ENCODE data around the gene CC2D1B.

The CC2D1B gene

DNA sequence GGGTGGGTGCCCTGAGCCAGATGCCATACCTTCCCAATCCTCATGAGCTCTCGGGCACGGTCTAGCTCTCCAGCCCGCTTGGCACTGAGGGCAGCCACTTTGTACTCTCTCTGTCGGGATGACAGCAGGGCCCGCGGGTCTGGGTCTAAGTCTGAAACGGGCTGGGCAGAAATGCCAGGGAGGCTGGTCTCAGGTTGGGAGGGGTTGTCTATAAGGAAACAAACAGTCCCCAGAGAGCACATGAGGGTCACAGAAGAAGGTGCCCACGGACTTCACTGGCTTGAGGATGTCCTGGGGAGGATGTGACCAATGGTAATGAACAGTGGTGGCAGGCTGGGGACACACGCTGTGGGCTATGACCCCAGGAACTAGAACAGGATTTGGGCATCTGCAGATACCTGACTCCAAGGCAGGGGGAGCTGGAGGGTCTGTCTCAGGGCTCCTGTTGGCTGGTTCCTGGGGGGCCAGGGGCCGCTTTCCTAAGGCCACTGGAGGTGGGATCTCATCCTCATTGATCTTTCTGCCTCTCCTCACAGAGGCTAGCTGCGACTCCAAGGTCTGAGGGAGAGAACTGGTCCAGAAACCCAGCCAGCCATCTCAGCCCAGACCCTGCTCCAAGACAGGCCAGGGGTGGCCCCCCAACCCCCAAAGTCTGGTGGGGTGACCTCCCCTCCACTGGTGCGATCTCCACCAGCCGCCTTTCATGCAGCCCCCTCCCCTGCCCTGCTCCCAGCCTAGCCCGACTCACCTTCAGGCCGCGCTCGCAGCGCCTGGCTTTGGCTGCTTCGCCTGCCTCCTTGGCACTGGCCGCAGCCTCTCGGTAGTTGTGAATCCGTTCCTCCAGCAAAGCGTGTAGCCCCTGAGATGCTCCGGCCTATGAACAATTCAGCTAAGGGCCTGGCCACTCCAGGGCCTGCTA lies 6.1 kb downstream of the CC2D1B start:
- no peak for DNase-seq

DNA sequence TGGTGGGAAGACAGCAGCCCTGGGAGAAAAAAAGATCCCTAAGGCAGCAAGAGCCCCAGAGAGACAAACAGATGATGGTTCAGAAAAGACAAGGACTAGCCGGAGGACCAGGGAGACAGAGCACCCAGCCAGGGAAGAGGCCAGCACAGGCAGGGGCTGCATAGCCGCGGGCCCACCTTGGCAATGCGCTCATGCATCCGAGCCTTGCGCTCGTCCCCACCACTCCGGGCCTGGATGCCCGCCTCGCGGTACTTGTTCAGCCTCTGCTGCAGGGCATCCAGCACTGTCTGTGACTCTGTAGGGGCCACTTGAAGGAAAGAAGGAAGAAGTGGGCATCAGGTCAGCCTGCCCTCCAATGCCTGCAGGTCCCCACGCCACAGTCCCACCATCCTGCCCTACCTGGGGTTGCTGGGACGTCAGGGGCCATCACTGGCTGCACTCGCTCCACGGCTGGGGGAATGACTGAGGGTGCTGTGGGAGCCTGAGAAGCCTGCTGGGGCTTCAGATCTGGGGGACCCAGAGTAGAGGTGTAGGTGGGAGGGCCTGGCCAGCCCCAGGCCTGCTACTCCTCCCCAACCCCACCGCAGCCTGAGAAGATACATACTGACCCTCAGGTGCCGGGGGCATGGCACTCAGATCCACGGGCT lies 7.0 kb downstream of the CC2D1B start:
- no peak for DNase-seq

DNA sequence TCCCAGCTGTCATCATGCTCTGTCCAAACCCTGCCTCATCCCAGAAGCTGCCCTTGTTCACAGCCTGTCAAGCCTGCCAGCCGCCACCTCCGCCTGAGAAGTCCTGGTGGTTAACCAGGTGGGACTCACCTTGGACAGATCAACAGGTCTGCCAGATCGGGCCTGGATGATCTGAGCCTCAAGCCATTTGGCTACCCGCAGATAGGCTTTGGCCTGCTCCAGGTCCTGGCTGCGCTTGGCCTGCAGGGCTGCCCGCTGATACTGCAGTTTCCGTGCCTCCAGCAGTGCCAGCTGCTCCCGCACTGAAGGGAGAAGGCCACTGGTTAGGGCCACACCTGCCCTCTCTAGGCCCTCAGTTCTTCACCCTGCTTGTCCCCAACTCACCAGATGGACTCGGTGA lies 8.6 kb downstream of the CC2D1B start:
- no peak for DNase-seq

- DNase-seq: no peak
Observed at GRCh38 chr1:52356818-52357355, 9.1 kb downstream of the CC2D1B start.

DNA sequence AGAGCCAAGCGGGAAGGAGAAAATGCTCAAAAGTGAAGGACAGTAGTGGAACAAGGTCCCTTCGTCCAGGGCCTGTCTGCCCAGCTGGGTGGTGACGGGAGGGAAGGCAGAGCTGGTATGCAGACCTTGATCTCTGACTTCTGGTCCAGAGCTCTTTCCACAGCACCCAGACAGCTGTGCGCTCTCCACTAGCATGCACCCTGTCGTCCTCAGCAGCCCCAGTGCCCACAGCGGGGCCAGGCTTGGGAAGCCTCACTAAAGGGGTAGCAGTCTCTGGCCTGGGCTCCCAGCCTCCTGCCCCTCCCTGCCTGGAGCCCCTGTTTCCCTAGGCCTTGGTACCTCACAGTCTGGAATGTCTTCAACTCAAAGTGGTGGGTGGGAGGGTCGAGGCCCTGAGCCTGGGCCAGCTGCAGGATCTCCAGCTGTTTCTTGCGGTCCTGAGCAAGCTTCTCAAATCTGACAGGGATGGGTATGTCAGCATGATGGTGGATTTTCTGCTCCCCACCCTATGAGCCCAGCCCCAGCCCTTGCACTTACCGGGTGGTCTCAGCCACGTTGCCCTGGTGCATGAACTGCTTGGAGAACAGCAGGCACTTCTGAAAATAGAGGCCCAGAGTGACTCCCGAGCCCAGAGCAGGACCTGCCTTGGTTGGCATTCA lies 10.0 kb downstream of the CC2D1B start:
- DNase-seq: no peak

DNA sequence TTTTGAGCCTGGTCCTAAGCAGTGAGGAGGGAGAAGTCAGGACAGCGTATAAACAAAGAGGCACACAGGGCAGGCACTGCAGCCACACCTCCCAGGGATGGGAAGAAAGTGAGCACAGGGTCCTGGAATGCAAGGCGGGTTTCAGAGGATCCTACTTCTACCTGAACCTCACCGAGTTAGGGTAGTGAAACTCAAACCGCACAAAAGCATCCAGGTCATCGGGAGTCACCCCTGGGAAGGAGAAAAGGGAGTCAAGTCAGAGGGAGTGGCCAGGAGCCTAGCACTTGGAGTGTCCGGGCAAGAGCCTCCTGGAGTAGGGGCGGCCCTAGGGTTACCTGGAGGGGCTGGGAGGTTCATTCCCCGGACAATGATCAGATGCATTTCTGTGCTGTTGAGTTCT lies 10.6 kb downstream of the CC2D1B start:
- no peak for DNase-seq

GRCh38 chr1:52352690-52353089 lies 13.3 kb downstream of the CC2D1B start:
- DNase-seq: no peak

- no peak for DNase-seq
Observed at GRCh38 chr1:52348704-52349300, 17.2 kb downstream of the CC2D1B start.

- DNase-seq: no peak
Observed at GRCh38 chr1:52346653-52347052, 19.4 kb downstream of the CC2D1B start.

GRCh38 chr1:52345252-52345651 lies 20.8 kb downstream of the CC2D1B start:
- no peak for DNase-seq

- DNase-seq: no peak
Observed at GRCh38 chr1:52343979-52344378, 22.0 kb downstream of the CC2D1B start.

GRCh38 chr1:52341655-52342260 lies 24.2 kb downstream of the CC2D1B start:
- DNase-seq: no peak

GRCh38 chr1:52337439-52337838 lies 28.6 kb downstream of the CC2D1B start:
- no peak for DNase-seq

DNA sequence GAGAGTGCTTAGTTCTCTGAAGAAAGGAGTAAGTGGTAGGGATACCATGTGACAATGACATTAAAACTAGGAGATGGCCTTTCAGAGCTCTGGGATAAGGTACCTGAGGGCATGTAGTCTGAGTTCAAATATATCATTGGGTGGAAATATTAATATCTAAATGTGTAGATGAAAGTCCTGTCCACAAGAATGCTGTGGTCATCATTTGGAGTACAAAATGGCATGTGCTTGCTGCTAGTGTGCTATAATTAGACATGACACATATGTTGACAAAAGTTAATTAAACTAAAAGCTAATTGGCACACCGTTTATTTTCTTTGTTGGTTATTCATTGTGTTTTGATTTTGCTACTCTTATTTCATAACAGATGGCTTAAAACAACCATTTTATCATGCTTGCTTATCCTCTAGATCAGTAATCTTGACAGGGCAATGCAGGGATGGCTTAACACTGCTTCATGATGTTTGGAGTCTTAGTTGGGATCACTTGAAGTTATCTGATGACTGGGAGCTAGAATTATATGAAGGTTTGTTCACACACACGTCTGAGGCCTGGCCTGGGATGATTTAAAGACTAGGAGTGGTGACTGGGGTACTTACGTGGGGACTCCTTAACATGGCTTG lies 31.0 kb downstream of the CC2D1B start:
- DNase-seq: no peak

DNA sequence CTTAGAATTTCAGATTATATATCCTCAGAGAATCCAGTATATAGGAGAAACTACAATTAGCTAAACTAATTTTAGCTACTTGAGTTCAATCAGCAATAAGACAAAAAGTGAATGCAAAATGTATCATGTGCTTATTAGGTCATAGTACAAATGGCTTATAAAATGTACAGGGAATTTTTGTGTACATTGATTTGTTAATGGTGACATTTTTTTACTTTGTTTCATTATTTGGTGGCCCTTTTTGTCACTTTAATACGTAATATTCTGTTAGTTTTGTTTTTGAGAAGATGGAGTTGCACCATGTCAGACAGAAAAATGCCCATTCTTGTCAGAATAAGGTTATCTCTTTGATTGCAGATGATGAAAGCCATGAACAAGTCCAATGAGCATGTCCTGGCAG lies 33.6 kb downstream of the CC2D1B start:
- DNase-seq: no peak

DNA sequence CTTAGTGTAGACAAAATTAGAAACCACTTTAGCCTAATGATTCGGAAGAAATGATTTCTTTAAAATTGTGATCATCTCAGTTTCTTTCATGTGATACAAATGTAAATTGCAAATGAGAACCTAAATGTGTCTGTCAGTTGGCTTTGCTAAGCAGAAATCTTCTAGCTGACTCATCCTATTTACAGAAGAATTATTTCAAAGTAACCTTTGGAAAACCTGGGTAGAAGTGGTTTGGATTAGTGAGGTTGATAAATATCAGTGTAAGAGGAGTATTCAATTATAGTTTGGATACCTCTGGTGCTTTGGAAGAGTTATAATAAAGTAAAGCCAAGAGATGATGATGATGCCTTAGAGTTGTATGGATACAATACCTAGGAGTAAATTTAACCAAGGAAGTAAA lies 37.4 kb downstream of the CC2D1B start:
- DNase-seq: no peak

- DNase-seq: no peak
Observed at GRCh38 chr1:52325786-52326185, 40.2 kb downstream of the CC2D1B start.

GRCh38 chr1:52323731-52324130 lies 42.3 kb downstream of the CC2D1B start:
- DNase-seq: peak; percentile 22

GRCh38 chr1:52321061-52321460 lies 44.9 kb downstream of the CC2D1B start:
- DNase-seq: no peak

GRCh38 chr1:52306227-52307006 lies 59.6 kb downstream of the CC2D1B start:
- peak; percentile 87 for DNase-seq

Measured in NCI-H510A (cell line).